Measurements from ENCODE around the gene GADL1.

Gene GADL1

DNA sequence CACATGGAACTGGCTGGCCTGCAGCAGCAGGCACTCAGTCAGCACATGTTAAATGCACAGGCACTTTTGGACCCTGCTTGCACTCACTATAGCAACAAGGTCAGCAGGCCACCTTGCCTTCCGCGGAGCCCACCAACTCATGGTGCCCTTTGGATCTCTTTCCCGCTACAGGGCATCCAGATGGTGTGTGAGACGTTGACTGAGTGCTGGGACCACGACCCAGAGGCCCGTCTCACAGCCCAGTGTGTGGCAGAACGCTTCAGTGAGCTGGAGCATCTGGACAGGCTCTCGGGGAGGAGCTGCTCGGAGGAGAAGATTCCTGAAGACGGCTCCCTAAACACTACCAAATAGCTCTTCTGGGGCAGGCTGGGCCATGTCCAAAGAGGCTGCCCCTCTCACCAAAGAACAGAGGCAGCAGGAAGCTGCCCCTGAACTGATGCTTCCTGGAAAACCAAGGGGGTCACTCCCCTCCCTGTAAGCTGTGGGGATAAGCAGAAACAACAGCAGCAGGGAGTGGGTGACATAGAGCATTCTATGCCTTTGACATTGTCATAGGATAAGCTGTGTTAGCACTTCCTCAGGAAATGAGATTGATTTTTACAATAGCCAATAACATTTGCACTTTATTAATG is 203.1 kb downstream of the GADL1 start:
- no peak for FAIRE-seq

DNA sequence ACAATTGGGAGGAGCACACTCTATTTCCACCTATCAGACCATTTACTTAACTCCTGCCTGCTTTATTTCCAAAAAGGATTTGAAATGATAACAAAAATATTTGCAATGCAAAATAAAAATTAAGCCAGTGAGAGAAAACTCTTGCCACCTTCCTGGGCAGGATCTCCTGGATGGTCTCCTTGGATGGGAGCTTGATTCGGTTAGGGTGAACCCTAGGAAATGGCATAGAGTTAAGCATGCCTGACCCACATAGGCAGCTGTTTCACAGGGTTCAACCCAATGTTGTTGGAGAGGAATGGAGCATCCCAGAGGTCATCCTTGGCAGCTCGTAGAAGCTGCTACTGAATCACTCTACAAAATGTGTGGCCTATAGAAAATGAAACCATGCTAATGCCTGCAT is 204.3 kb downstream of the GADL1 start:
- no peak for FAIRE-seq

DNA sequence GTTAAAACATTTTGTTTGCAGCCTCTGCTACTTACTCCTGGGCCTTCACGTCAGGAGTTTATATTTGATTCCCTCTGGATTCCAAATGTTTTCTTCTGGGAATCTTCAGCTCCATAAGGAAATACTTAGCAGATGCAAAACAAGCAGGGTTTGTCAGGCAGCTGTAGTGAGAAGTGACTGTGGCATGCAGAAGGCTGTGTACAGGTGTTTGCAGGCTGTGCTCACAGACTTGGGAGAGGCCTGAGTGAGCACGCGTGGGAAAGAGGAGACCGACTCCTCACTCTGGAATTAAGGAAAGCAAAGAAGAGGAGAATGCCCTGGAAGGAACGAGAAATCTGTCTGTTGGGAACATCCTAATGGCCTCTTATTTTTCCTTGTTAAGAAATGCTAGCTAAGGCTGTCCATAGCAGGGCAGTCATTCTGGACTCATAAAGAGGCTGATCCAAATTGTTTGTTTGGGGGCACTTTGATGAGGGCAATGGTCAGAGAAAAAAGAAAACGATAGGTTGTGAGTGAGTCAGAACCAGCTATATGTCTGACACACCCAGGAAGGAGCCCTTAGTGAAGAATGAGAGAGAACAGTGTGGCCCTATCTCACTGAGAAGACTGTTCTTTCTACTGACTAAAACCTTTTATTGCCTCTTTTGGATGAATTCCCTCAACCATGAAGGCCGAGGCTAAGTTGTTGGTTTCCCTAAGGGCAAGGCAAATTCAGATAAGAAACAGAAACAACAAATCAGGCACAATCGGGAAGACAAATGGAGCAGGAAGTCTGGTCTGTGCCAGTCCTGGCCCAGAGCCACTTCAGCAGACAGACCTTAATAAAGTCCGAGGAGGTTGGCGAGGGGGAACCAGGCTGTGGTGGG is 205.5 kb downstream of the GADL1 start:
- no peak for FAIRE-seq

GRCh38 chr3:30687930-30688570 is 206.4 kb downstream of the GADL1 start:
- FAIRE-seq = no peak

GRCh38 chr3:30686799-30687198 is 207.7 kb downstream of the GADL1 start:
- no peak for FAIRE-seq

GRCh38 chr3:30686176-30686575 is 208.3 kb downstream of the GADL1 start:
- no peak for FAIRE-seq

DNA sequence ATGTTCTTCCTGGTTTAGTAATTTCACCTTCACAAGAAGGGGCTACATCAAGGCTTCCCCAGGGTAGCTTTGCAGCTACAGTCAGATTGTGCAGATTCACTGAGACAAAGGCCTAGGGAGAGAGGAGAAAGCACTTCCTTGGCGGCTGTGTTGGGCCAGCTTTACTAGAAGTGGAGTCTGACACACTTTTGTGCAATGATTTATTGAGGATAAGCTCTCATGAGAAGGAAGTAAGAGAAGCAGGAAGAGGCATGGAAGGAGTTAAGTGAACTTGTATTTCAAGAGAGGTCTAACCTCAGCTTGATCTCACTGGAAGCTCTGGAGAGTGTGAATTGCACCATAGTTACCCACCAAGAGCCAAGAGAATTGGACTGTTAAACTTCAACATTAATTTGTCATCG is 209.2 kb downstream of the GADL1 start:
- no peak for FAIRE-seq

- FAIRE-seq = no peak
These were observed 210.1 kb downstream of the GADL1 start for GRCh38 chr3:30684356-30684755.

- FAIRE-seq = no peak
These were observed 210.7 kb downstream of the GADL1 start for GRCh38 chr3:30683769-30684168.

DNA sequence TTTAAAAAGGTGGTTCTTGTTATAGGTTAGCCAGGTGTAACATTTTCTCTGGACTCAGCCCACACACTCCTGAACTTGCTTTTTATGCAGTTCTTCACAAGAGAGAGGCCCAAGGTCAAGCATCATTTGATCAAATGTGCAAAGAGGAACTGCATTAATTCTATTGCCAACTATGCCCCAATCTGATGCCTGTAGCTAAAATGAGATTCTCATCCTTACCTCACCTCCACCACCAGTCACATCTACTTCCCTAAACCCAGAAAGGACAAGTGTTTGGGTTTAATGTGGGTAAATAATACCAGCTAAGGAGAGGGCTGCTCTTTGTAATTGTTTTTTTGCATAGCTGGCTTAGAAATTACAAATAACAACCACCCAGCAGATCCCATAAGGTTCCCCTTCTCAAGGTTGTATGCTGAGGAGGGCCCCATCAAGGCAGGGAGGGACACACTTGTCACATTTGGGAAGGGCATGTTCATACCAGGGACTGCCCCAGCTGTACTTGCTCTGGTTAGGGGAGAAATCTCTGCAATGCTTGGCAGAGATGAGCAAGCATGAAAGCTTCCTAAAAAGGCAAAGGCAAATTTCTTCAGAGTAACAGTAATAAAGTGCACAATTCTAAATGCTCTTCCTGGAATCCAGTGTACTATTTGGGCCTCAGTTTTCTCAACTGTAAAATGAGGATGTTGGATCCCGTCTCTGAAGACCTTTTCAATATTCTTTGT is 211.9 kb downstream of the GADL1 start:
- no peak for FAIRE-seq

DNA sequence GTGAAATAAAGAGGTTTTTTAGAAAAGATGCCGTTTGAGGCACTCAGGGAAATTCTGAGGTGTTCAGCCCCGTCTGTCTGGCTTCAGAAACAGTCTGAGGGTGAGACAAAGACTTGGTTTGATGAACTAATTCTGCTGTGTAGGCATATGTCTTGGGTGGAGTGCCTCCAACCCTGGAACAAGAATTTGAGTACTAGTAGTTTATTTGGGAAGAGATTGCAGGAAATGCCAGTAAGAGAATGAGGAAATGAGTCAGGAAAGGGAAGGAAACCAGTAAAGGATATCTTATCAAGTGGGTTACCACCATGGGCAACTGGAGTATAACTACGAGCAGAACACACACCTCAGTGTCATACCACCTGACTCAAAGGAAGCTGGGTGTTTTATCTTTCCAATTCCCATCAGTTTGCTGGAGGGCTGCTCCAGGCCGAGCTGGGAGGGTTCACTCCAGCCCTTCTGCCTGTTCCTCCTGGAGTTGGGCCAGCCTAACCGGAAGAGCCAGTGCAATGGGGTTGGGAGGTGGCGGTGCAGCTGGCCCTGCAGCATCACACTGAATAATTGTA is 212.7 kb downstream of the GADL1 start:
- no peak for FAIRE-seq

GRCh38 chr3:30680789-30681648 is 213.4 kb downstream of the GADL1 start:
- FAIRE-seq = no peak

GRCh38 chr3:30679045-30679444 is 215.4 kb downstream of the GADL1 start:
- FAIRE-seq = no peak

DNA sequence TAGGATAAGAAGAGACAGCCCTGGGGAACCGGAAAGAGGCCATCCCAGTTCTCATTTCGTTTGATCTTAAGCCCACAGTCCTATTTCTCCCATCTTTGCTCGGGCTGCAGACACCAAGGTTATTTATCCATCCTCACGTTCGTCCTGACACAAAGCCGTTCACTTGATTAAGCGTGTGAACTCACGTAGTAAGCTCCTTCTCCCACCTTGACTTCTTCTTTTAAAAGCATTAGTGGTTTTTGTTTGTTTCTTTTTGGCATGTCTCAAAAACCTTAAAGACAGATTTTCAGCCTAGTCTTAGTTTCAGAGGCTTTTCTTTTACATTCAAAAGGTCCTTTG is 217.1 kb downstream of the GADL1 start:
- no peak for FAIRE-seq

- no peak for FAIRE-seq
These were observed 217.8 kb downstream of the GADL1 start for GRCh38 chr3:30676424-30677346.

All from TTC549 (cell line).